ENCODE results near the gene PRKCQ.

PRKCQ gene

GRCh38 chr10:6530211-6530840, 49.8 kb downstream of the PRKCQ start:
- no peak overlapping the region for H3K4me3 ChIP-seq (ENCODE audit: low read length)
- H3K27me3 ChIP-seq (ENCODE audit: control insufficient read depth, insufficient read depth, low read length), result no peaks in the 10 kb centered on the region
- H3K36me3 ChIP-seq (ENCODE audit: control insufficient read depth, insufficient read depth, low read length), result no peaks in the 10 kb centered on the region
- H3K27ac ChIP-seq (ENCODE audit: low read depth, low read length), result no peak overlapping the region
- H3K9ac ChIP-seq (ENCODE audit: low read length), result no peak overlapping the region
- H3K4me1 ChIP-seq (ENCODE audit: control insufficient read depth, insufficient read depth, low read length), result no peaks in the 10 kb centered on the region

DNA sequence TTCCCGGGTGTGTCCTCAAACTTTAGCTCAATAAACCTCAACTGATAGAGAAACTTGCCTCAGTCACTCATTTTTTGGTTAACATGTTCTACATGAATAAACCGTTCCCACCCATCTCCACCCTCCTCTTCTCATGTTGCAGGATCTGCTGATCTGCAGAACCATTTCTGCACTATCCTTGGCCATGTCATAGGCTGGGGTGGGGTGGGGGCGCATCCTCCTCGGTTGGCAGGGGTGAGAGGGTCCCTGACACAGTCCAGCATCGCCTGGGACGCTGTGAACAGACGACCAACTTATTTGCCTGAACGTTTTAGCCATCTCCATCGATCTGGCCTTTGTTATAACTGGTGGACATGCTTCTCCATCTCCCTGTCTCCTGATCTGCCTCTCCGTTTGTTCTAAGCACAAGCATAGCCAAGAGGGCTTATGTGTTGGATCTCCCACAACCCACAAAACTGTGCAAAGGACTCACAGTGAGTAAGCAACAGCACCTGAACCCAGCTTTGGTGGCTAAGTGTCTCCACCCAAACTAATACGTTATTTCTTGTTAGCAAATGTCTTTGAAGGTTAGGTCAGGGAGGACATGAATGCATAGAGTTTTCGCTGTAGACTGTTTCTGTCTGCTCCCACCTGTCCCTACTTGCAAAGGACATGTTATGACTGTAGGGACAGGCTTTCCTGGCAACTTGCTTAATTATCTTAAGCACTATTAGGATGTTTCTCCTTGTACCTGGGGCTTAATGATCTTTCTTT, 51.7 kb downstream of the PRKCQ start:
- no peak overlapping the region for H3K27ac ChIP-seq (ENCODE audit: low read depth, low read length)
- H3K4me3 ChIP-seq (ENCODE audit: low read length), result no peak overlapping the region
- no peaks in the 10 kb centered on the region for H3K4me1 ChIP-seq (ENCODE audit: control insufficient read depth, insufficient read depth, low read length)
- H3K27me3 ChIP-seq (ENCODE audit: control insufficient read depth, insufficient read depth, low read length), result no peaks in the 10 kb centered on the region
- no peaks in the 10 kb centered on the region for H3K36me3 ChIP-seq (ENCODE audit: control insufficient read depth, insufficient read depth, low read length)
- H3K9ac ChIP-seq (ENCODE audit: low read length), result no peak overlapping the region

- no peak overlapping the region for H3K27ac ChIP-seq (ENCODE audit: low read depth, low read length)
- H3K27me3 ChIP-seq (ENCODE audit: control insufficient read depth, insufficient read depth, low read length), result no peaks in the 10 kb centered on the region
Measured at GRCh38 chr10:6525599-6526165, 54.4 kb downstream of the PRKCQ start.

DNA sequence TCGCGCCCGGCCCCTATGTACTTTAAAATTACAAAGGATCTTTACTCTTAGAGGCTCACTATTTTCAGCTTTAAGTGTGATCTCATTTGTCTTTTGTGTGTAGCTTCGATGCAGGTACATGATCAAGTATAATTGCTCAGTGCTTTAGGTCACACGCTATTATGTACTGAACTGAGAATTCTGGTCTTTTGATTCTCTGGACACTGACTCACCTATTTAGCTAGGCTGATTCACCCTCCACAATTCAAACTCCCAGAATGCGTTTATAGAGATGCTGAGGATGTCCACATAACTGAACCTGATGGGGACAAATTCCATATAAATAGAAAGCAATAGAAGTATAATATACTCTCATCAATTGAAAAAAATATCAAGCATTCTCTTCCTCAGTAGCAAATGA, 57.8 kb downstream of the PRKCQ start:
- Histone ChIP-seq H3K27me3 (ENCODE audit: control insufficient read depth, insufficient read depth, low read length) (no peaks in the 10 kb centered on the region), H3K36me3 (ENCODE audit: control insufficient read depth, insufficient read depth, low read length) (no peaks in the 10 kb centered on the region), H3K4me1 (ENCODE audit: control insufficient read depth, insufficient read depth, low read length) (no peaks in the 10 kb centered on the region), H3K9ac (ENCODE audit: low read length) (no peak overlapping the region), H3K27ac (ENCODE audit: low read depth, low read length) (no peak overlapping the region), H3K4me3 (ENCODE audit: low read length) (no peak overlapping the region)

More at GRCh38 chr10:6525599-6526165, 54.4 kb downstream of the PRKCQ start:
- H3K9ac ChIP-seq (ENCODE audit: low read length), result no peak overlapping the region
- H3K4me1 ChIP-seq (ENCODE audit: control insufficient read depth, insufficient read depth, low read length), result no peaks in the 10 kb centered on the region
- no peaks in the 10 kb centered on the region for H3K36me3 ChIP-seq (ENCODE audit: control insufficient read depth, insufficient read depth, low read length)
- no peak overlapping the region for H3K4me3 ChIP-seq (ENCODE audit: low read length)

- no peak overlapping the region for H3K4me3 ChIP-seq (ENCODE audit: low read length)
- H3K27me3 ChIP-seq (ENCODE audit: control insufficient read depth, insufficient read depth, low read length), result no peaks in the 10 kb centered on the region
- no peaks in the 10 kb centered on the region for H3K4me1 ChIP-seq (ENCODE audit: control insufficient read depth, insufficient read depth, low read length)
- no peaks in the 10 kb centered on the region for H3K36me3 ChIP-seq (ENCODE audit: control insufficient read depth, insufficient read depth, low read length)
- no peak overlapping the region for H3K9ac ChIP-seq (ENCODE audit: low read length)
- no peak overlapping the region for H3K27ac ChIP-seq (ENCODE audit: low read depth, low read length)
Measured at GRCh38 chr10:6520138-6520537, 59.9 kb downstream of the PRKCQ start.

- no peaks in the 10 kb centered on the region for H3K27me3 ChIP-seq (ENCODE audit: control insufficient read depth, insufficient read depth, low read length)
- no peak overlapping the region for H3K27ac ChIP-seq (ENCODE audit: low read depth, low read length)
- H3K9ac ChIP-seq (ENCODE audit: low read length), result no peak overlapping the region
- H3K36me3 ChIP-seq (ENCODE audit: control insufficient read depth, insufficient read depth, low read length), result no peaks in the 10 kb centered on the region
- H3K4me3 ChIP-seq (ENCODE audit: low read length), result no peak overlapping the region
- no peaks in the 10 kb centered on the region for H3K4me1 ChIP-seq (ENCODE audit: control insufficient read depth, insufficient read depth, low read length)
Measured at GRCh38 chr10:6518791-6519429, 61.2 kb downstream of the PRKCQ start.

DNA sequence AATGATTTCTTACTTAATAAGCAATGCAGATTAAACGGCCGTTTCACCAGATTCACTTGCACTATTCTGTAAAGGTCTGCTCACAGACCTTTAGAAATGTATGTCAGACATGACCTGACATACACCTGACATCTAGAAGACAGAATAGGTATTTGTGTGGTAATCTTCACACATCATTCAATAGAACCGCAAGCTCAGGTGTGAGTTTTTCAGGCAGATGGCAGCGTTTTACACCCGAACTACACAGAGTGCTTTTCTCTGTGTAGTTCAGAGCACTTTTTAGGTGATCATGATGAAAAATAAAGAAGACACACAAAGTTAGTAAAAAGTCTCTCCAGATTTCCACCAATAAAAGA, 63.2 kb downstream of the PRKCQ start:
- Histone ChIP-seq H3K27ac (ENCODE audit: low read depth, low read length) (no peak overlapping the region), H3K4me3 (ENCODE audit: low read length) (no peak overlapping the region), H3K36me3 (ENCODE audit: control insufficient read depth, insufficient read depth, low read length) (no peaks in the 10 kb centered on the region), H3K9ac (ENCODE audit: low read length) (no peak overlapping the region), H3K4me1 (ENCODE audit: control insufficient read depth, insufficient read depth, low read length) (no peaks in the 10 kb centered on the region), H3K27me3 (ENCODE audit: control insufficient read depth, insufficient read depth, low read length) (no peaks in the 10 kb centered on the region)

- no peak overlapping the region for H3K27ac ChIP-seq (ENCODE audit: low read depth, low read length)
- H3K27me3 ChIP-seq (ENCODE audit: control insufficient read depth, insufficient read depth, low read length), result no peaks in the 10 kb centered on the region
- no peaks in the 10 kb centered on the region for H3K36me3 ChIP-seq (ENCODE audit: control insufficient read depth, insufficient read depth, low read length)
- no peak overlapping the region for H3K4me3 ChIP-seq (ENCODE audit: low read length)
- H3K4me1 ChIP-seq (ENCODE audit: control insufficient read depth, insufficient read depth, low read length), result no peaks in the 10 kb centered on the region
- H3K9ac ChIP-seq (ENCODE audit: low read length), result no peak overlapping the region
Measured at GRCh38 chr10:6516281-6516928, 63.7 kb downstream of the PRKCQ start.

GRCh38 chr10:6514844-6515780, 65.0 kb downstream of the PRKCQ start:
- H3K27ac ChIP-seq (ENCODE audit: low read depth, low read length), result no peak overlapping the region
- H3K4me3 ChIP-seq (ENCODE audit: low read length), result no peak overlapping the region
- H3K36me3 ChIP-seq (ENCODE audit: control insufficient read depth, insufficient read depth, low read length), result no peaks in the 10 kb centered on the region
- no peak overlapping the region for H3K9ac ChIP-seq (ENCODE audit: low read length)
- H3K27me3 ChIP-seq (ENCODE audit: control insufficient read depth, insufficient read depth, low read length), result no peaks in the 10 kb centered on the region
- H3K4me1 ChIP-seq (ENCODE audit: control insufficient read depth, insufficient read depth, low read length), result no peaks in the 10 kb centered on the region

DNA sequence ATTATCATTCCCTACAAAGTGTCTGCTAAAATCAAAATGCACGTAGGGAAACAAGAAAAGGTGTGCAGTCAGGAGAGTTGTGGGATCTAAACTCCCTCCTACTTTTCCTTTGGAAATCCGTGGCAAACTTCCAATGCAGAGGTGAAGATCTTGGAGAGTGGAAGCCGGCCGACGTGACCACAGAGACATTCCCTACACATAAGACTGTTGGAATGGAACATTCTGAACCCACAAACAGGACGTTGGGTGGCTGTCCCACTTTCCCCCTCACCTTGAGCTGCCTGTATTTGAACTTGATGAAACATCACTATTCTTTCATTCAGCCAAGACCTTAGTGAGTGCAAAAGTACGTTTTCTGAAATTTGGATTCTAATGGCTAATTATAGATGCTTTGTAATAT, 65.9 kb downstream of the PRKCQ start:
- Histone ChIP-seq H3K9ac (ENCODE audit: low read length) (no peak overlapping the region), H3K4me3 (ENCODE audit: low read length) (no peak overlapping the region), H3K4me1 (ENCODE audit: control insufficient read depth, insufficient read depth, low read length) (no peaks in the 10 kb centered on the region), H3K36me3 (ENCODE audit: control insufficient read depth, insufficient read depth, low read length) (no peaks in the 10 kb centered on the region), H3K27ac (ENCODE audit: low read depth, low read length) (no peak overlapping the region), H3K27me3 (ENCODE audit: control insufficient read depth, insufficient read depth, low read length) (no peaks in the 10 kb centered on the region)

- H3K9ac ChIP-seq (ENCODE audit: low read length), result no peak overlapping the region
- H3K36me3 ChIP-seq (ENCODE audit: control insufficient read depth, insufficient read depth, low read length), result no peaks in the 10 kb centered on the region
- no peaks in the 10 kb centered on the region for H3K4me1 ChIP-seq (ENCODE audit: control insufficient read depth, insufficient read depth, low read length)
- H3K27ac ChIP-seq (ENCODE audit: low read depth, low read length), result no peak overlapping the region
- no peak overlapping the region for H3K4me3 ChIP-seq (ENCODE audit: low read length)
- no peaks in the 10 kb centered on the region for H3K27me3 ChIP-seq (ENCODE audit: control insufficient read depth, insufficient read depth, low read length)
Measured at GRCh38 chr10:6513476-6513875, 66.6 kb downstream of the PRKCQ start.
